H1 (cell line): ENCODE data around the gene C1RL. TPM values are rescaled to one million over a fixed set of nuclear protein-coding genes. Genes with fewer than 3 reads are reported as not detected.

Source experiments
- CTCF ChIA-PET: fragments of 300-600 bp; sonication (Branson Sonifier 250); formaldehyde crosslinking; loops from one replicate; lab custom pipeline; 2021; ENCODE audit not compliant: partially characterized antibody; lab: Charles Lee
- POLR2A ChIA-PET: fragments of 300-600 bp; sonication (Branson Sonifier 250); formaldehyde crosslinking; loops from one replicate; lab custom pipeline; 2021; ENCODE audit warnings: inconsistent platforms; ENCODE audit not compliant: partially characterized antibody; lab: Charles Lee
- DNase-seq, 2 experiments: peaks; one replicate each; pipeline versions ENCODE4 v3.0.0 to v3.0.0-alpha.2; 2010 to 2022; ENCODE audit warnings: low spot score in 2 of 2, low read depth in 1 of 2, mixed read lengths in 1 of 2
- FAIRE-seq: peaks from 2 replicates; lab custom pipeline; 2011; peaks lifted over from hg19 to GRCh38; lab: Jason Lieb, UNC
- H2AFZ ChIP-seq: 2 replicates; pipeline ENCODE4 v1.8.1; 2012; ENCODE audit warnings: low read length, inconsistent platforms
- H2AK5ac ChIP-seq: 2 replicates; pipeline ENCODE4 v1.6.1; 2013; ENCODE audit warnings: low read depth, low read length
- H2BK120ac ChIP-seq: replicated peaks from 2 replicates; pipeline ENCODE3; 2013; ENCODE audit warnings: low read depth, low read length, inconsistent platforms
- H2BK12ac ChIP-seq: 2 replicates; pipeline ENCODE4 v1.6.1; 2013; ENCODE audit warnings: low read depth, low read length
- H2BK15ac ChIP-seq: 2 replicates; pipeline ENCODE4 v1.6.1; 2013; ENCODE audit warnings: low read length
- H2BK20ac ChIP-seq: 2 replicates; pipeline ENCODE4 v1.6.1; 2013; ENCODE audit warnings: low read length
- H2BK5ac ChIP-seq: 2 replicates; pipeline ENCODE4 v1.6.1; 2013; ENCODE audit warnings: low read depth, low read length
- H3K14ac ChIP-seq: 2 replicates; pipeline ENCODE4 v1.6.1; 2013; ENCODE audit warnings: inconsistent platforms; ENCODE audit not compliant: insufficient read length
- H3K18ac ChIP-seq: 2 replicates; pipeline ENCODE4 v1.6.1; 2013; ENCODE audit warnings: low read length; ENCODE audit errors: extremely low read depth
- H3K23ac ChIP-seq: 2 replicates; pipeline ENCODE4 v1.6.1; 2013; ENCODE audit warnings: inconsistent platforms; ENCODE audit not compliant: insufficient read length
- H3K23me2 ChIP-seq: 2 replicates; pipeline ENCODE4 v1.6.1; 2013; ENCODE audit warnings: low read depth, low read length
- H3K27ac ChIP-seq: 2 replicates; pipeline ENCODE4 v1.6.1; 2011; ENCODE audit warnings: low read depth, low read length, inconsistent platforms
- H3K27me3 ChIP-seq, 4 experiments: replicated peaks in 1 of 4; 1 replicate in 1 of 4; 2 replicates in 3 of 4; pipeline versions ENCODE4 v1.6.1 to v1.8.1; 2011 to 2013; ENCODE audit warnings: low read length in 3 of 4, mild to moderate bottlenecking in 3 of 4, inconsistent platforms in 2 of 4, mixed read lengths in 2 of 4, moderate library complexity in 1 of 4; ENCODE audit not compliant: control insufficient read depth in 3 of 4, insufficient read depth in 3 of 4; ENCODE audit errors: extremely low read depth in 1 of 4
- H3K36me3 ChIP-seq, 4 experiments: 2 replicates each; pipeline versions ENCODE4 v1.6.1 to v1.8.1; 2011 to 2013; ENCODE audit warnings: mild to moderate bottlenecking in 4 of 4, low read length in 3 of 4, moderate library complexity in 2 of 4, control low read depth in 1 of 4, inconsistent platforms in 1 of 4; ENCODE audit not compliant: insufficient read depth in 4 of 4, control insufficient read depth in 2 of 4
- H3K4ac ChIP-seq: replicated peaks from 2 replicates; pipeline ENCODE3; 2013; ENCODE audit warnings: low read length, low read depth, mixed read lengths, inconsistent platforms; ENCODE audit not compliant: insufficient read length
- H3K4me1 ChIP-seq, 4 experiments: replicated peaks in 1 of 4; 1 replicate in 1 of 4; 2 replicates in 3 of 4; pipeline versions ENCODE4 v1.6.1 to v1.8.1; 2011 to 2013; ENCODE audit warnings: low read length in 3 of 4, inconsistent platforms in 2 of 4, mixed read lengths in 1 of 4; ENCODE audit not compliant: insufficient read depth in 4 of 4, control insufficient read depth in 3 of 4
- H3K4me2 ChIP-seq, 2 experiments: 2 replicates each; pipeline versions ENCODE4 v1.6.1 to v1.8.1; 2011 to 2013; ENCODE audit warnings: low read depth in 2 of 2, low read length in 2 of 2, control low read depth in 1 of 2, inconsistent platforms in 1 of 2, mild to moderate bottlenecking in 1 of 2; ENCODE audit not compliant: insufficient read depth in 1 of 2
- H3K4me3 ChIP-seq, 4 experiments: fragments of 200-600, 300-600 bp in 1 of 4; sonication (generic), shearing (Covaris generic), sonication (Bioruptor Twin) in 1 of 4; 2 replicates each; pipeline versions ENCODE4 v1.5.1 to v1.8.1; 2011 to 2016; ENCODE audit warnings: low read length in 4 of 4, low read depth in 3 of 4, control low read depth in 2 of 4, inconsistent platforms in 2 of 4, mild to moderate bottlenecking in 2 of 4, mixed read lengths in 1 of 4, moderate library complexity in 1 of 4; ENCODE audit not compliant: insufficient read depth in 2 of 4; ENCODE audit errors: extremely low read depth in 1 of 4
- H3K56ac ChIP-seq: replicated peaks from 2 replicates; pipeline ENCODE3; 2013; ENCODE audit warnings: low read depth, mild to moderate bottlenecking, mixed read lengths, low read length, inconsistent platforms; ENCODE audit not compliant: insufficient read length
- H3K79me1 ChIP-seq: 2 replicates; pipeline ENCODE4 v1.6.1; 2013; ENCODE audit warnings: low read depth, low read length, control low read depth
- H3K79me2 ChIP-seq, 2 experiments: 2 replicates each; pipeline versions ENCODE4 v1.6.1 to v1.8.1; 2012 to 2013; ENCODE audit warnings: low read length in 2 of 2, mild to moderate bottlenecking in 2 of 2, inconsistent platforms in 1 of 2; ENCODE audit not compliant: insufficient read depth in 2 of 2, control insufficient read depth in 1 of 2
- H3K9ac ChIP-seq, 4 experiments: replicated peaks in 1 of 4; 1 replicate in 1 of 4; 2 replicates in 3 of 4; pipeline versions ENCODE4 v1.6.1 to v1.8.1; 2011 to 2013; ENCODE audit warnings: low read depth in 3 of 4, low read length in 3 of 4, control low read depth in 2 of 4, mild to moderate bottlenecking in 2 of 4, moderate library complexity in 2 of 4, inconsistent platforms in 1 of 4; ENCODE audit errors: extremely low read depth in 1 of 4
- H3K9me3 ChIP-seq, 2 experiments: 2 replicates each; pipeline versions ENCODE4 v1.6.1 to v1.8.1; 2012 to 2013; ENCODE audit warnings: mild to moderate bottlenecking in 2 of 2, moderate library complexity in 2 of 2, control low read depth in 1 of 2, inconsistent platforms in 1 of 2, low read depth in 1 of 2, low read length in 1 of 2, mixed read lengths in 1 of 2; ENCODE audit not compliant: insufficient read depth in 2 of 2
- H4K20me1 ChIP-seq, 2 experiments: replicated peaks in 1 of 2; 2 replicates each; pipeline versions ENCODE3 to v1.8.1; 2011 to 2013; ENCODE audit warnings: inconsistent platforms in 2 of 2, low read length in 2 of 2, mild to moderate bottlenecking in 1 of 2; ENCODE audit not compliant: insufficient read depth in 2 of 2, control insufficient read depth in 1 of 2
- H4K5ac ChIP-seq: 2 replicates; pipeline ENCODE4 v1.6.1; 2013; ENCODE audit warnings: low read length, low read depth, mixed read lengths, inconsistent platforms; ENCODE audit not compliant: insufficient read length
- H4K8ac ChIP-seq: 2 replicates; pipeline ENCODE4 v1.8.0; 2013; ENCODE audit warnings: mild to moderate bottlenecking, moderate library complexity, low read length, inconsistent platforms; ENCODE audit not compliant: insufficient read depth; ENCODE audit errors: extremely low read depth
- H4K91ac ChIP-seq: replicated peaks from 2 replicates; pipeline ENCODE3; 2013; ENCODE audit warnings: low read length, mixed read lengths, inconsistent platforms; ENCODE audit not compliant: insufficient read length
- CBX8 ChIP-seq: fragments of 300-800, 300-1000 bp; sonication (generic); IDR thresholded peaks from 2 replicates; pipeline ENCODE4 v1.7.1; 2016; ENCODE audit warnings: low read depth, low read length, borderline replicate concordance
- CHD1 ChIP-seq: IDR thresholded peaks from 2 replicates; pipeline ENCODE4 v1.6.1; 2012; ENCODE audit warnings: low read depth, low read length, improper control_type of control experiment
- CTBP2 ChIP-seq: IDR thresholded peaks from 2 replicates; pipeline ENCODE4 v1.7.0; 2011; ENCODE audit warnings: borderline replicate concordance, mild to moderate bottlenecking, moderate library complexity, mixed read lengths, low read length; ENCODE audit not compliant: insufficient read depth, insufficient read length
- FOSL1 ChIP-seq: IDR thresholded peaks from 2 replicates; pipeline ENCODE4 v1.6.1; 2011; ENCODE audit warnings: mild to moderate bottlenecking, low read depth, low read length, moderate library complexity; ENCODE audit not compliant: insufficient read depth
- HDAC2 ChIP-seq, 2 experiments: fragments of 300-600 bp in 1 of 2; sonication (generic) in 1 of 2; IDR thresholded peaks; 2 replicates each; pipeline ENCODE4 v1.6.1; 2011 to 2012; ENCODE audit warnings: low read depth in 2 of 2, low read length in 2 of 2, mild to moderate bottlenecking in 2 of 2, moderate library complexity in 2 of 2, borderline replicate concordance in 1 of 2, inconsistent platforms in 1 of 2
- KDM5A ChIP-seq: fragments of 200-600 bp; IDR thresholded peaks from 2 replicates; pipeline ENCODE4 v1.7.1; 2012; ENCODE audit warnings: mild to moderate bottlenecking, low read length, inconsistent platforms, mixed read lengths
- MAFK ChIP-seq: IDR thresholded peaks from 2 replicates; pipeline ENCODE4 v1.6.1; 2012; ENCODE audit warnings: low read depth, mild to moderate bottlenecking, improper control_type of control experiment, low read length
- MAX ChIP-seq: IDR thresholded peaks from 2 replicates; pipeline ENCODE4 v1.6.1; 2012; ENCODE audit warnings: inconsistent platforms
- SIRT6 ChIP-seq: IDR thresholded peaks from one replicate; pipeline ENCODE4 v1.7.1; 2012; ENCODE audit warnings: low read length, inconsistent platforms
- SIX5 ChIP-seq: IDR thresholded peaks from 2 replicates; pipeline ENCODE4 v1.6.1; 2011; ENCODE audit warnings: mild to moderate bottlenecking, low read depth, low read length
- WGBS, 2 experiments: shearing (Covaris generic) in 1 of 2; methylation state at CpG; one replicate each; pipeline versions ENCODE4 v1.1.6 to v1.1.7; 2013 to 2015; ENCODE audit warnings: low lambda C conversion rate in 2 of 2, mixed read lengths in 2 of 2, inconsistent platforms in 1 of 2, low coverage in 1 of 2, missing lambda C conversion rate in 1 of 2; ENCODE audit not compliant: insufficient replicate concordance in 2 of 2, insufficient coverage in 1 of 2, insufficient read length in 1 of 2; ENCODE audit errors: extremely low coverage in 1 of 2, missing lambda C conversion rate in 1 of 2; 5-methylcytosine and 5-hydroxymethylcytosine counted together
- polyA plus RNA-seq, 7 experiments: library from polyadenylated mRNA; depleted of rRNA in 3 of 7; stranded (reverse) in 5 of 7; unstranded in 2 of 7; fragments of >200 nt in 5 of 7; fragments of 200-250 nt in 2 of 7; gene quantifications; 1 replicate in 5 of 7; 2 replicates in 1 of 7; 4 replicates in 1 of 7; pipeline versions ENCODE4 v1.2.1 to v1.2.3, GENCODE V29; 2011 to 2013; ENCODE audit warnings: missing spikeins in 2 of 7, mixed read lengths in 2 of 7
- total RNA-seq: library from RNA; stranded (reverse); fragmentation: NEBNext Ultra II Directional; extraction: Animal tissue kit (Norgen Biotek cat#: 25700); gene quantifications from 2 replicates; pipeline ENCODE4 v1.2.1, GENCODE V29; 2021

C1RL gene
- total and polyA plus RNA-seq, 2 of the 8 experiments (the other 6 are each of a cell fraction or from before 2014, with no cell fraction given) = 11.4 to 15.5 TPM

DNA sequence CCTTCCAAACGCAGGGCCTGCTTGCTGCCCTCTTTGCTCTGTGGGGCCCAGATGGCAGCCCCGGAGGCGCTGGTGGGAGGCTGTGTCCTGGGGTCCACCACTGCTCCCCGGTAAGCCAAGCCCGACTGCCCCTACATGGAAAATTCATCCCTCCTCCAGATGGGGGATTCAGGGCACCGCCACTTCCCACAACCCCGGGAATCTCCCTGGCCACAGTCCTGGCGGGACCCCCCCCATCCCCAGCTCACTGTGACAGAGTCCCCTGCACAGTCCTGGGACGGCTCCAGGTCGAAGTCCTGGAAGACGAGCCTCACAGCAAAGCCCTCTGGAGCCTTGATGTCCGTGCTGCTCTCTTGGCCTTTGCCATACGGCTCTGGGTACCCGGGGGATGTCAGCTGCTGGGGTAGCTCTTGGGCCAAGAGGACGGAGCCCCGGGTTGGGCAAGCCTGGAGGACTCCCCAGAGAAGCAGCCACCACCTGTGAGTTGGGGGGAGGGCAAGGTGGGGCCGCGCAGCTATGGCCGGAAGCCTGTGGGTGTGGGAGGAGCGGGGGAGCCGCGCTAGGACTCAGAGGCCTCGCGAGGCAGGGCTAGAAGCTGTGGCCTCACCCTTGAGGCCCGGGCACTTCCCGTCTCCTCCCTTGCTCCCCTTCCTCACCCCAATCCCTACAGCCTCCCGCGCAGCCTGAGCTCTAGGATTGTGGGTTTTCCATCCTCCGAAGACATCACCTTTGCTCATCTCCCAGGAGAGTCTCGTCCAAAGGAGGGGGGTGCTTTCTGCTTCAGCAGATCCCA, 815 bp downstream of the C1RL start:
- H4K20me1 ChIP-seq = peaks cover 0 to 1% of the 10 kb centered on the region in 2 experiments
- no peaks in the 10 kb centered on the region; a peak in 1 of 8 replicates for H3K36me3 ChIP-seq
- H3K79me1 ChIP-seq = no peaks in the 10 kb centered on the region
- H3K23ac ChIP-seq = no peak overlapping the region
- H2BK20ac ChIP-seq = no peak overlapping the region
- no peaks in the 10 kb centered on the region for H3K79me2 ChIP-seq
- peaks cover 0 to 3% of the 10 kb centered on the region in 2 experiments; a peak in 2 of 4 replicates for H3K9me3 ChIP-seq
- H4K8ac ChIP-seq = peak overlapping the region; percentile 54
- no peaks in the 10 kb centered on the region for H3K27me3 ChIP-seq
- peak overlapping the region; percentile 13; the same call in 1 of the 2 replicates for H3K27ac ChIP-seq
- H3K4me3 ChIP-seq = peak overlapping the region; percentile 63 to 80 (median 75)
- H3K4me1 ChIP-seq = 0 out of 7 replicates have a peak, but pooled peaks cover 0 to 2% (median 0%) of the 10 kb centered on the region in 4 experiments
- peak overlapping the region; percentile 57 to 75 (median 70); a peak in 6 of 7 replicates for H3K9ac ChIP-seq
- no peak overlapping the region for H2BK12ac ChIP-seq
- WGBS, 2 experiments = 6% methylated on average over 27 of the region's 30 CpGs; no CpG with 5 or more reads in 1 of the 2 experiments
- H3K4ac ChIP-seq = no peak overlapping the region
- CTCF ChIA-PET = interaction anchor here (0.6 to 4.2 kb wide), 41 partner anchors 9 to 534 kb away, joined by 3 to 51 read pairs (median 4); partner anchors contain the start of genes C12orf57, C1R, C1S and CLSTN3
- FAIRE-seq (no peak), DNase-seq (peak in 1 of 2 experiments; percentile 83)
- peak overlapping the region; percentile 81 for H3K18ac ChIP-seq
- no peak overlapping the region for H2AK5ac ChIP-seq
- peak overlapping the region; percentile 95 for H3K14ac ChIP-seq
- peak overlapping the region; percentile 54 for H4K5ac ChIP-seq
- peak overlapping the region; percentile 78 to 84 for H3K4me2 ChIP-seq
- peak overlapping the region; percentile 70 for H4K91ac ChIP-seq
- no peak overlapping the region for H2AFZ ChIP-seq
- H2BK15ac ChIP-seq = peak overlapping the region; percentile 31; the same call in 1 of the 2 replicates
- peak overlapping the region; percentile 39 for H3K56ac ChIP-seq
- POLR2A ChIA-PET = interaction anchor here (0.6 to 4.9 kb wide), 23 partner anchors 8 to 241 kb away, joined by 3 to 42 read pairs (median 6); partner anchors contain the start of genes C12orf57, C1R, C1S and CLSTN3
- peak overlapping the region; percentile 53; the same call in 1 of the 2 replicates for H2BK5ac ChIP-seq
- H2BK120ac ChIP-seq = peak overlapping the region; percentile 58
- H3K23me2 ChIP-seq = peaks cover 4% of the 10 kb centered on the region
- peak in 1 of 2 experiments; percentile 71; a peak in 1 of 4 replicates for TF ChIP-seq HDAC2 (IDR thresholded peaks at IDR 0.05; ENCODE audit: borderline replicate concordance in 1 of 2, low read depth in 2 of 2, low read length in 2 of 2)
- TF ChIP-seq KDM5A = no peak
- TF ChIP-seq FOSL1 = no peak
- TF ChIP-seq SIRT6 = no peak
- TF ChIP-seq MAFK = no peak
- peak; percentile 19; the same call in 1 of the 2 replicates for TF ChIP-seq MAX
- TF ChIP-seq CHD1 = no peak
- TF ChIP-seq CTBP2 = peak; percentile 76
- TF ChIP-seq SIX5 = no peak
- no peak for TF ChIP-seq CBX8
